Ishikawa (cell line): ENCODE data around the gene HOXB2.

ENCODE experiments used
- CEBPB ChIP-seq: IDR thresholded peaks from 2 replicates; pipeline ENCODE4 v1.6.1; 2012
- EP300 ChIP-seq: IDR thresholded peaks from 2 replicates; pipeline ENCODE4 v1.6.1; 2012; ENCODE audit warnings: borderline replicate concordance
- MAX ChIP-seq: IDR thresholded peaks from 2 replicates; pipeline ENCODE4 v1.6.1; 2012
- RAD21 ChIP-seq: IDR thresholded peaks from 2 replicates; pipeline ENCODE4 v1.6.1; 2012; ENCODE audit warnings: low read depth
- TEAD4 ChIP-seq: IDR thresholded peaks from 2 replicates; pipeline ENCODE4 v1.6.1; 2012
- USF1 ChIP-seq: IDR thresholded peaks from 2 replicates; pipeline ENCODE4 v1.6.1; 2012

- no peak for TF ChIP-seq EP300
- no peak for TF ChIP-seq RAD21
- no peak for TF ChIP-seq USF1
- no peak for TF ChIP-seq CEBPB
- TF ChIP-seq MAX: 0 out of 2 replicates have a peak, but pooled peaks have one; percentile 15
- no peak for TF ChIP-seq TEAD4
Observed at GRCh38 chr17:48592057-48592514, 47.2 kb upstream of the HOXB2 start.
